Adrenal gland (tissue), 12 donors: Measurements from ENCODE around the gene ARFGEF2. TPM values are rescaled to one million over a fixed set of nuclear protein-coding genes. Genes with fewer than 3 reads are reported as not detected.

Experiments
- DNase-seq, 7 donors: peaks; one replicate each; pipeline ENCODE4 v3.0.0-alpha.2; 2019 to 2020
- H3K27ac ChIP-seq, 5 donors: fragments of 200-600 bp; sonication (generic) in 4 of 5; 1 replicate in 3 of 5; 2 replicates in 2 of 5; pipeline versions ENCODE4 v1.5.1 to v1.8.0; 2016 to 2020; ENCODE audit warnings: mild to moderate bottlenecking in 1 of 5
- H3K27me3 ChIP-seq: fragments of 200-600 bp; 2 replicates; pipeline ENCODE4 v1.8.0; 2021
- H3K36me3 ChIP-seq, 2 donors: fragments of 200-600 bp; replicated peaks in 1 of 2; 1 replicate in 1 of 2; 2 replicates in 1 of 2; pipeline versions ENCODE4 v1.5.1 to v1.8.0; 2018 to 2022
- H3K4me1 ChIP-seq, 2 donors: fragments of 200-600 bp; replicated peaks in 1 of 2; 1 replicate in 1 of 2; 2 replicates in 1 of 2; pipeline versions ENCODE4 v1.5.1 to v1.8.0; 2018 to 2021
- H3K4me3 ChIP-seq, 4 donors: fragments of 200-600 bp; sonication (generic) in 3 of 4; one replicate each; pipeline ENCODE4 v1.5.1; 2016 to 2018
- H3K9me3 ChIP-seq, 3 donors: fragments of 200-600 bp; sonication (generic) in 1 of 3; replicated peaks in 1 of 3; 1 replicate in 2 of 3; 2 replicates in 1 of 3; pipeline versions ENCODE4 v1.5.1 to v1.8.0; 2016 to 2021
- POLR2A ChIP-seq, 2 donors: fragments of 450-650 bp; IDR thresholded peaks; one replicate each; pipeline ENCODE4 v1.6.1; 2017; ENCODE audit warnings: antibody characterized with exemption in 2 of 2, mild to moderate bottlenecking in 2 of 2, moderate library complexity in 1 of 2
- WGBS, 4 donors: extraction: QIAGEN DNeasy Blood & Tissue Kit in 2 of 4; methylation state at CpG; one replicate each; pipeline versions ENCODE4 v1.1.5 to v1.1.7; 2013 to 2017; 5-methylcytosine and 5-hydroxymethylcytosine counted together
- intact Hi-C, 2 donors: fragments of 100-400 bp; cut with DNase I; formaldehyde crosslinking; loops; one replicate each; pipeline versions ENCODE4 v1.14.1 to v1.15.0; 2022 to 2023
- polyA plus RNA-seq, 3 donors: library from polyadenylated mRNA; stranded (reverse); fragments of 200-250 nt in 2 of 3; fragments of 350-450 nt in 1 of 3; fragmentation: Illumina TruSeq in 1 of 3; extraction: RNeasy Lipid Tissue Mini Kit (QIAGEN cat#74804) in 1 of 3; gene quantifications; one replicate each; pipeline ENCODE4 v1.2.3, GENCODE V29; 2013 to 2014
- total RNA-seq, 9 donors: library from RNA; depleted of rRNA in 4 of 9; stranded (reverse); fragments of >200 nt in 4 of 9; fragments of 120-200 nt in 1 of 9; fragmentation: NEBNext Ultra II Directional in 1 of 9; extraction: Animal tissue kit (Norgen Biotek cat#: 25700) in 1 of 9; gene quantifications; one replicate each; pipeline versions ENCODE4 v1.1.0 to v1.2.4, GENCODE V29; 2013 to 2023
- TF ChIP-seq, protein P1 (sequence below), 6 experiments: fragments of 450-650 bp in 4 of 6; fragments of 200-600 bp in 2 of 6; sonication (generic) in 1 of 6; IDR thresholded peaks; 1 replicate in 5 of 6; 2 replicates in 1 of 6; pipeline versions ENCODE4 v1.5.1 to v1.8.0; 2016 to 2021; ENCODE audit warnings: antibody characterized with exemption in 6 of 6, mild to moderate bottlenecking in 2 of 6, moderate library complexity in 1 of 6
- donor health status: healthy with polysubstance abuse.
- donor health status: Bipolar disorder and iron deficiency.
- donor health status: DM: yes; HTN: yes; CAD: no.
- donor health status: DM: no; HTN: no; CAD: no.
- donor health status: DM: no; HTN: no; CAD: no.
- donor health status: DM: yes; HTN: yes; CAD: no.

Gene ARFGEF2
- total and polyA plus RNA-seq, 12 donors = 17.1 to 128 (median 69.3) TPM

DNA sequence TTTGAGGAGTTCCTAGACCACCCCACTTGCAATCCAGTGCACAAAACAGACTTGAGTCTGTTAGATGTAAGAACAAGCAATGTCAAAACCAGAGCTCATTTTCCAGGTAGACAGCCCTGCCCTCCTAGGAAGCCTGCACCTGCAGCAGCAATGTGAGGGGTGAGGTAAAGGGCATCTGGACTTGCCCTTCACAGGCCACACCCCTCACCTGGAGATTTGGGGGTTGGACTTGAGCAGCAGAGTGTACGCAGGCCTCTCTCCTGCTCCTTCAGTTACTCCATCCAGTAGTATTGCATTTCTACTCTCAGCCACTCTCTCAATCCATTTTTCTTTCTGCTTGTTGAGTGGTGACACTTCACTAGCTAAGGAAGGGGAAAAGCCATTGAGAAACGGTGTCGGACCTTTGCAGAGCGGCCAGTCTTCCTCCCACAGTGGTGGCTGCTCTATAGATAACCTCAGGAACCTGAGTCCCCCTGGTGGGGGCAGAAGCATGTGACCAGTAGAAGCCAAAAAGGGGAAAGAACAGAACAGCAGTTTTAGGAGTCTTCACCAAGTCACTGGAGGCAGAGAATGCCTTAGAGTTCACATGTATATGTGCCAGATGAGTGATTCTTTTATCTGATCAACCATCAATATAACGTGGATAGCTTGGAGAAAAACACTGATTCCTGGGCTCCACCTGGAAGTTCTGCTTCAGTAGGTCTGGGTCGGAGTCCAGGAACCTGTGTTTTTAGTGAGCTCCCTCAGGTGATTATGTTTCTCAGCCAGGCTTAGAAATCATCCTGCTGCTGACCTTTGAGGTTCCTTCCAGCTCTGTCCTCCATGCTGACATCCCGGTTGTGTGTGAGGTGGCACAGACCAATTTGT is 28.0 kb downstream of the ARFGEF2 start:
- H3K4me1 ChIP-seq = peaks cover 3 to 19% of the 10 kb centered on the region in 2 donors
- H3K9me3 ChIP-seq = no peaks in the 10 kb centered on the region
- TF ChIP-seq, protein P1, sequence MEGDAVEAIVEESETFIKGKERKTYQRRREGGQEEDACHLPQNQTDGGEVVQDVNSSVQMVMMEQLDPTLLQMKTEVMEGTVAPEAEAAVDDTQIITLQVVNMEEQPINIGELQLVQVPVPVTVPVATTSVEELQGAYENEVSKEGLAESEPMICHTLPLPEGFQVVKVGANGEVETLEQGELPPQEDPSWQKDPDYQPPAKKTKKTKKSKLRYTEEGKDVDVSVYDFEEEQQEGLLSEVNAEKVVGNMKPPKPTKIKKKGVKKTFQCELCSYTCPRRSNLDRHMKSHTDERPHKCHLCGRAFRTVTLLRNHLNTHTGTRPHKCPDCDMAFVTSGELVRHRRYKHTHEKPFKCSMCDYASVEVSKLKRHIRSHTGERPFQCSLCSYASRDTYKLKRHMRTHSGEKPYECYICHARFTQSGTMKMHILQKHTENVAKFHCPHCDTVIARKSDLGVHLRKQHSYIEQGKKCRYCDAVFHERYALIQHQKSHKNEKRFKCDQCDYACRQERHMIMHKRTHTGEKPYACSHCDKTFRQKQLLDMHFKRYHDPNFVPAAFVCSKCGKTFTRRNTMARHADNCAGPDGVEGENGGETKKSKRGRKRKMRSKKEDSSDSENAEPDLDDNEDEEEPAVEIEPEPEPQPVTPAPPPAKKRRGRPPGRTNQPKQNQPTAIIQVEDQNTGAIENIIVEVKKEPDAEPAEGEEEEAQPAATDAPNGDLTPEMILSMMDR (IDR thresholded peaks at IDR 0.05) = peak in 1 of 6 experiments; percentile 4
- no peak for TF ChIP-seq POLR2A (IDR thresholded peaks at IDR 0.05)
- intact Hi-C loops = no loop called here
- DNase-seq = no peak
- peaks cover 0 to 50% of the 10 kb centered on the region in 2 donors for H3K36me3 ChIP-seq
- no peak overlapping the region for H3K4me3 ChIP-seq
- no peaks in the 10 kb centered on the region for H3K27me3 ChIP-seq
- no peak overlapping the region for H3K27ac ChIP-seq
- WGBS, 4 donors = 79 to 84% (median 82%) methylated on average over 7 of the region's 7 CpGs

DNA sequence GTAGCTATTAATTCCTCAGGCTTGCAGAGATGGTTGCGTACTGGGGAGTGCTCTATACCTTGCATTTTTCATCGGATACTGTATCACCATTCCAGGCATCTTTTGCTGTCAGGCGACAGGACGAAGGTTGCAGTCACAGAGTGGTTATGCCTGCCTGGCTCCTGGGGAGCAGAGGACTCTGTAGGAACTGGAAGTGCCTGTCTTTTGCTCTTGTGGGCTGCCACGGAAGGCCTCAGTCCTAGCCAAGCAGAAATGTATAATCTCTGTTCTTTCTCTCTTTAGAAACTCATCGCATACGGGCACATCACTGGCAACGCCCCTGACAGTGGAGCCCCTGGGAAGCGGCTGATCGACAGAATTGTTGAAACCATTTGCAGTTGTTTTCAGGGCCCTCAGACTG is 29.5 kb downstream of the ARFGEF2 start:
- DNase-seq = no peak
- 91 to 97% (median 95%) methylated on average over 9 to 10 of the region's 10 CpGs for WGBS, 4 donors
- TF ChIP-seq POLR2A (IDR thresholded peaks at IDR 0.05) = no peak
- TF ChIP-seq, protein P1 (IDR thresholded peaks at IDR 0.05) = no peak
- H3K27me3 ChIP-seq = no peaks in the 10 kb centered on the region
- peaks cover 3 to 17% of the 10 kb centered on the region in 2 donors for H3K4me1 ChIP-seq
- no peaks in the 10 kb centered on the region for H3K9me3 ChIP-seq
- intact Hi-C loops = no loop called here
- no peak overlapping the region for H3K27ac ChIP-seq
- H3K36me3 ChIP-seq = peaks cover 0 to 65% of the 10 kb centered on the region in 2 donors
- no peak overlapping the region for H3K4me3 ChIP-seq

DNA sequence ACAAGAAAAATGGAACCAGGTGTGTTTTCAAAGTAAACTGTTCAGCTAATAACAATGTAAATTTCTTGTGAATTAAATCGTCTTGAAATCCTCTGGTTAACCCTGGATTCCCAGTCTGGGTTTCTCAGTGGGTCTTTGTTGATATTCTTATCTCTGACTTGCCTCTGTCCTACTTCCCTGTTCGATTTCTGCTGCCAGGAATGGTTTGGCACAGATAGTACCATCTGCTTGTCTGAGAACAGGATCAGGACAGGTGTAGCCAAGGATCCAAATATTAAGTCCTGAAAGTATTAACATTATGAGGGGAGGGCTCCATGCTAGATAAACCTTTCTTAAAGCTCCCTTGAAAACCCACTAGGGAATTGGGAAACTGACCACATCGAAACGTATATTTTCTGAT is 30.1 kb downstream of the ARFGEF2 start:
- Histone ChIP-seq H3K36me3 (peaks cover 0 to 70% of the 10 kb centered on the region in 2 donors), H3K27ac (peak overlapping the region in 1 of 5 donors; percentile 42), H3K9me3 (no peaks in the 10 kb centered on the region), H3K4me1 (peaks cover 3 to 17% of the 10 kb centered on the region in 2 donors), H3K27me3 (no peaks in the 10 kb centered on the region), H3K4me3 (no peak overlapping the region)
- 66 to 74% (median 68%) methylated on average over 4 of the region's 4 CpGs for WGBS, 4 donors
- intact Hi-C loops = no loop called here
- no peak for TF ChIP-seq POLR2A (IDR thresholded peaks at IDR 0.05)
- DNase-seq = no peak

DNA sequence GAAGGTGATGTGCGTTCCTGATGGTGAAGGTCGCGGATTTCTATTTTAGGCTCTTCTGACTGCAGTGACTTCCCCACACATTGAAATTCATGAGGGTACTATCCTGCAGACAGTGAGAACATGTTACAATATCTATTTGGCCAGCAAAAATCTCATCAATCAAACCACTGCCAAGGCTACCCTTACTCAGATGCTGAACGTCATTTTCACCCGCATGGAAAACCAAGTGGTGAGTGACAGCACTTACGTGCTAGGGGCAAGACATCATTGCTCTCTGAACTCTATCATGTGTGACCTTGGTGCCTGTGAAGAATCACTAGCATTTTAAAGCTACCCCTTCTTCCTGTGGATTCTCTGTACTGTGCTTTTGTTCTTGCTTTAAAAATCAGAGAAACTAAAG is 31.1 kb downstream of the ARFGEF2 start:
- intact Hi-C loops = no loop called here
- Histone ChIP-seq H3K27me3 (no peaks in the 10 kb centered on the region), H3K36me3 (peaks cover 0 to 79% of the 10 kb centered on the region in 2 donors), H3K27ac (peak overlapping the region in 1 of 5 donors; percentile 42), H3K4me1 (peaks cover 9 to 26% of the 10 kb centered on the region in 2 donors), H3K4me3 (no peak overlapping the region), H3K9me3 (no peaks in the 10 kb centered on the region)
- WGBS, 4 donors = 46 to 54% (median 50%) methylated on average over 6 of the region's 6 CpGs
- peak in 2 of 7 donors; percentile 45 to 68 for DNase-seq
- TF ChIP-seq, protein P1 (IDR thresholded peaks at IDR 0.05) = no peak
- TF ChIP-seq POLR2A (IDR thresholded peaks at IDR 0.05) = no peak
